ENCODE measurements around the gene SLC20A1.
"Not testable (repeated sequence)": the region's sequence is repeated elsewhere in the genome, so short reads cannot be mapped to it uniquely, and the experiment has no call there.

SLC20A1 gene

GRCh38 chr2:112645310-112646101 lies at the start of gene SLC20A1:
Gene SLC20A1, plus strand, starts transcription at chr2:112645939. Its CDS starts 890 bp downstream, at chr2:112646829.
- DNase-seq, result peak; percentile 99

- DNase-seq, result no peak
These were observed 48.0 kb upstream of the SLC20A1 start for GRCh38 chr2:112597537-112598322.

GRCh38 chr2:112600634-112601033 lies 45.1 kb upstream of the SLC20A1 start:
- no peak for DNase-seq

GRCh38 chr2:112601754-112602153 lies 44.0 kb upstream of the SLC20A1 start:
- DNase-seq, result no peak

- no peak for DNase-seq
These were observed 42.8 kb upstream of the SLC20A1 start for GRCh38 chr2:112602917-112603316.

- DNase-seq, result no peak
These were observed 42.0 kb upstream of the SLC20A1 start for GRCh38 chr2:112603731-112604130.

GRCh38 chr2:112604952-112605351 lies 40.8 kb upstream of the SLC20A1 start:
- DNase-seq, result no peak

- DNase-seq, result no peak
These were observed 39.8 kb upstream of the SLC20A1 start for GRCh38 chr2:112605926-112606325.

- no peak for DNase-seq
These were observed 39.2 kb upstream of the SLC20A1 start for GRCh38 chr2:112606547-112606946.

GRCh38 chr2:112607680-112608438 lies 37.9 kb upstream of the SLC20A1 start:
- no peak for DNase-seq

- DNase-seq, result not testable (repeated sequence)
These were observed 36.4 kb upstream of the SLC20A1 start for GRCh38 chr2:112609320-112609719.

- DNase-seq, result not testable (repeated sequence)
These were observed 33.5 kb upstream of the SLC20A1 start for GRCh38 chr2:112612283-112612682.

- no peak for DNase-seq
These were observed 31.4 kb upstream of the SLC20A1 start for GRCh38 chr2:112614201-112614840.

GRCh38 chr2:112615051-112615450 lies 30.7 kb upstream of the SLC20A1 start:
- DNase-seq, result no peak

GRCh38 chr2:112615798-112616197 lies 29.9 kb upstream of the SLC20A1 start:
- not testable (repeated sequence) for DNase-seq

GRCh38 chr2:112618383-112618782 lies 27.4 kb upstream of the SLC20A1 start:
- DNase-seq, result no peak

GRCh38 chr2:112621790-112622527 lies 23.8 kb upstream of the SLC20A1 start:
- no peak for DNase-seq

GRCh38 chr2:112622528-112622849 lies 23.2 kb upstream of the SLC20A1 start:
- no peak for DNase-seq

GRCh38 chr2:112623913-112624777 lies 21.6 kb upstream of the SLC20A1 start:
- DNase-seq, result peak; percentile 87

- no peak for DNase-seq
These were observed 20.1 kb upstream of the SLC20A1 start for GRCh38 chr2:112625474-112626114.

GRCh38 chr2:112626604-112627059 lies 19.1 kb upstream of the SLC20A1 start:
- DNase-seq, result peak; percentile 77

Data from activated CD4-positive, alpha-beta T cell treated with anti-CD3 and anti-CD28 coated beads, Interleukin-10, Interleukin-2, amounts not matched to agents 100 ng/mL and 50 ng/mL, durations not matched to agents 16 hours and 8 hours (primary cell).